ENCODE results near the gene CCDC85C.

CCDC85C gene

DNA sequence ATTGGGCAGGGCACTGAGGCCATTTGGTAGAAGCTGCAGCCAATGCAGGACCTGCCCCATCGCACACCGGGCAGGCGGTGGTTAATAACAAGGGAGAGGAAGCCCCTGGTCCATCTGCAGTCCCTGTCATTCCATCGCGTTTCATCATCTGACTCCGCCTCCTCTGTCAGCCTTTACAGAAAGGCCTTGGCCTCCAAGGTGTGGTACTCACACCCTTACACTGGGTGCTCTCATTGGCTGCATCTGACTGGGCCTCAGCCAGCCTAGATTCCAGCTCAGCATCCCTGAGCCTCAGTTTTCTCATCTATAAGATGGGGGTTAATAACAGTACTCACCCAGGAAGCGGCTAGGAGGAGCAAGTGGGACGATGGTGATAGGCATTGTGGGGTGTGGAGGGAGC, 26.2 kb upstream of the CCDC85C start:
- no peak for FAIRE-seq
- no peak for DNase-seq (ENCODE audit: low spot score)

DNA sequence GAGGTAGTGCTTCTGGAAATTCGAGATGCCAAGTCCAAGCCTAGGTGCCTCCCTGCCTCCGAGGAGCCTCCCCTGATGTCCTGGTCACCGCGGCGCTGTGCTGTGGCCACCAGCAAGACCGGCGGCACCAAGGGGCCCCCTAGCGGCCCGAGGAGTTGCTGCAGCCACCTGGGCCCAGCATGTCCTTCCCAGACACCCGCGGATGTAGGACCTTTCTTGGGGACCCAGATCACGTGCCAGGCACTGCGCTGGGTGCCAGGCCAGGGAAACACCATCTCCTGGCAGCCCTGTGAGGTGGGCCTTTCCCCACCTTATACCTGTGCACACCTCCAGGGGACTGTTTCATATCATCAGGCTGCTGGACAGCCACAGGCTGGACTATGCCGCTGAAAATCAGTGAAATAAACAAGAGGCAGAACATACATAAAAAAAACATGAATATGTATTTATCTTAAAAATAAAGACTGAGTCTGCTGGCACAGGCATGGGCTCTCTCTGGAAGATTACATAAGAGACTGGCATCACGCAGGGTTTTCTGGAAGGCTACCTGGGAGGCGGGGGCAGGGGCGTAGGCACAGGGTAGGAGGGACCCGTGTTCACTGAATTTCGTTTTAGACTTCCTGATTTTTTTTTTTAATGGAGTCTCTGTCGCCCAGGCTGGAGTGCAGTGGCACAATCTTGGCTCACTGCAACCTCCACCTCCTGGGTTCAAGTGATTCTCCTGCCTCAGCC, 25.0 kb upstream of the CCDC85C start:
- FAIRE-seq: no peak

GRCh38 chr14:99627510-99628381, 23.7 kb upstream of the CCDC85C start:
- FAIRE-seq (no peak), DNase-seq (ENCODE audit: low spot score) (no peak)

More for the DNA sequence above, 25.0 kb upstream of the CCDC85C start:
- peak; percentile 75 for DNase-seq (ENCODE audit: low spot score)

DNA sequence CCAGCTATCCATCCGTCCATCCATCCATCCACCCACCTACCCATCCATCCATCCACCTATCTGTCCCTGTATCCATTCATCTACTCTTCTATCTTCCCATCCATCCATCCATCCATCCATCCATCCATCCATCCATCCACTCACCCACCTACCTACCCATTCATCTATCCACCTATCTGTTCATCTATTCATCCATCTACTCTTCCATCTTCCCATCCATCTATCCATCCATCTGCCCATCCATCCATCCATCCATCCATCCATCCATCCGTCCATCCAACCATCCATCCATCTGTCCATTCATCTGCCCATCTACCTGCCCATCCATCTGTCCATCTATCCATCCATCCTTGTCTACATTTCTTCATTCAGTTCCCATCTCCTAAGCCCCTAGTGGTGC, 23.1 kb upstream of the CCDC85C start:
- peak; percentile 50 for FAIRE-seq
- no peak for DNase-seq (ENCODE audit: low spot score)

DNA sequence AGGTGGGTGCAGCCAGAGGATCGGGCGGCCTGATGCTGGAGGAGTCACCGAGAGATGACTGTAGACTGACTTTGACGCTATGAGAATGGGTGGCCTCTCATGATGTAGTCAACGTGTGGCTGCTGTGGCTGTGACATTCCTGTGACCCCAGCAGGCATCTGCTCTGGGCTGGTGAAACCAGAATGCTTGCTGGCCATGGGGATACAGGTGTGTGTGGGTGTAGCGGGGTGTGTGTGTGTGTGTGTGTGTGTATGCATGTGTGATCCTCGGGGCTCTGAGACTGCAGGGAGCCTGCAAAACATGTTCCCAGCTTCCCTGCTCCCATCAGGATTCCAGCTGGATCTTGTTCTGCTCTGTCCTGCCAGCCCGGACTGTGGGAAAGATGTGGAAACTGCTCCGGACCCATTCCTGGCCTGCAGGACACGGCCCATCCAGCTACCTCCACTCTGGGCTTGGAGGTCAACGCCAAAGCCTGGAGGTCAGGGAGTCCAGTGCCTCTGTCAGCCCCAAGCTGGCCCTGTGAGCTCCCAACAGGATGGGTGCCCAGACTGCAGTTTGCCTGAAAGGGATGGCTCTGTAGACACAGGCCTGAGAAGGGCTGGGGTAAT, 22.1 kb upstream of the CCDC85C start:
- FAIRE-seq (no peak), DNase-seq (ENCODE audit: low spot score) (no peak)

DNA sequence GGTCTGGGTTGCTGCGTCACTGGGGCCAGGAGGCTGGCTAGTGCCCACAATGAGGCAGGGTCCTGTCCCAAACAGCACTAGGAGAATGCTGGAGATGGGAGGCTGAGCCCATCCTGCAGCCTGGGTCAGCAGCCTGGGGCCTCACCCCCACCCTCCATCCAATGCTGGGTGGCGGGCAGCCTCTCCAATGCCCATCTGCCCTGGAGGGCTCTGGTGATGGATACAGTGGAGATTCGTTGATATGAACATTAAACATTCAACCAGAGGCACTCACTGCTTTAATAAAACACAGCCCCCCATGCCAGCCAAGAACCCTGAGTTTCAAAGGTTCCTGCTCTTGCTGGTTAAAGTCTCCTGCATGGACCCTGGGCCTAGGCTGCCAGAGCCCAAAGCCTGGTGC, 21.5 kb upstream of the CCDC85C start:
- no peak for FAIRE-seq
- no peak for DNase-seq (ENCODE audit: low spot score)

DNA sequence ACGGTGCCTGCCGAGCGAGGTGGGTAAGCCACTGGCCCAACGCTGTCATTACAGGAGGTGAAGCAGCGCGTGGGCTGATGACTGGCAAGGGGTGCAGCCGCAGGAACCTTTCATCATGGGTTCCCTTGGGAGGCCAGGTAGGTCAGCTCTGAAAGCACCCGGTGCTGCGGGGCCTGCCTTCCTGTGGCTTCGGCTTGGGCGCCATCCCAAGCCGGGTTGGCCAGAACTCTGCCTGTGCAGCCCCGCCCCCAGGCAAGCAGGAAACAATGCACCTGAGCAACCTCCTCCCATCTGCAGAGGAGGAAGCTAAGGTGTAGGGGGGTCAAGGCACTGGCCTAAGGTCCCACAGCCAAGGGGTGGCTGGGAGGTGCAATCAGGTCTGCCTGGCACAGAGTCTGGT, 21.0 kb upstream of the CCDC85C start:
- FAIRE-seq (no peak), DNase-seq (ENCODE audit: low spot score) (no peak)

GRCh38 chr14:99624024-99624423, 20.0 kb upstream of the CCDC85C start:
- DNase-seq (ENCODE audit: low spot score) (no peak), FAIRE-seq (no peak)

DNA sequence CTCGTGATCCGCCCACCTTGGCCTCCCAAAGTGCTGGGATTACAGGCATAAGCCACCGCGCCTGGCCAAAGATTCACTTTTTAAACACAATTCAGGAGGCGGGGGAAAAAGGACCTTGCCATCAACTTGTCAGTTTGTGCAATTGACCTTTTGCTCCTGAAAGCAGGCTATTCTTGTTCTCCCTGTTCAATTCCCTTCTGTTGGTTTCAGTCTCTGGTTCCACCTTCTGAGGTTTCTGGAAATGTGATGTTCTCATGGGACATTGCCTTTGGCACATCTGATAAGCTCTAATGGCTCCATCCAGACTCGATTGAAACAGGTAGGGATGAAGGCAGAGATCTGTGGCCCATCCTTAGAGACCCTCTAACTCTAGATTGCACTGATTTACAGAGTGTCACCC, 17.9 kb upstream of the CCDC85C start:
- FAIRE-seq: no peak
- DNase-seq (ENCODE audit: low spot score): no peak

- FAIRE-seq (no peak), DNase-seq (ENCODE audit: low spot score) (no peak)
These were observed 16.1 kb upstream of the CCDC85C start for GRCh38 chr14:99619835-99620834.

DNA sequence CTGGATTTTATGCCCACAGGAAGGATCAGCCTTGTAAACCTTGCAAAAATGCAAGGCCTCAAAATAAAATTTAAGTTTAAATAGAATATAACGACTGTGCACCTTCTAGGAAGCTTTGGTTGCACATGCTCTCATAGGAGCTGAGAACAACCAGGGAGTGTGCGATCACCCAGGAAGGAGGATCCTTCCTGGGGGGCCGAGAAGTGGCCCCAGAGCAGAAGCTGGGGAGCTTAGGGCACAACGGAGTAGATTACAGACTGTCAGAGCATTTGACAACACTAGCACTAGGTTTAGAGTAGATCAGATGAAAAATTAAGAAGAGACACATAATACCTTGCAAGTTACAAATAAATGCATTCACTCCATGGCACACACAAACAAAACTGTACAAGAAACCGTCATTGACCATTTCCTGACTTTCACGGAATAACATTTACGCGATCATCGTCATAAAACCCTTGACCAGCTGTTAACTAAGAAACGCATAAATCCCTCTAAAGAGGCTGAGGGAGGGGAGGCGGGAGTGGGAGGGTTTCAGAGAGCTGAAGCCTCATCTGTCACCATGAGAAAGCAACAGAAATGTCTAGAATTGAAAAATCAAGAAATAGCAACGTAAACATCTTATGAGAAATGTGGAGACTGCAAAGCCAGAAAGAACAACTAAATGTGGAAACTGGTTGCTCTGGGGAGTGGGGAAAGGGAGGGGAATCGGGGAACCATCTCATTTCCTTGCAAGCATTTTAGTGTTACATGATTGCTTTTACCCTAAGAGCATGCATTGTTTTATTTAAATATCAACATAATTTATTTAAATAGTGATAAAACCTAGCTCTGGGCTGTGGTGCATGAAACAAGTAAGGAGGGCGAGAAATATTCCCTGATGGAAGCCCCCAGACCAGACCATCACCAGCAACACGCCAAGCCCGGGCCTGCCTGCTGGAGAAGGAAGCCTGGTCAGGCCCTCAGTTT, 13.1 kb upstream of the CCDC85C start:
- FAIRE-seq: no peak
- no peak for DNase-seq (ENCODE audit: low spot score)

- no peak for DNase-seq (ENCODE audit: low spot score)
- FAIRE-seq: no peak
These were observed 11.6 kb upstream of the CCDC85C start for GRCh38 chr14:99615497-99616157.

DNA sequence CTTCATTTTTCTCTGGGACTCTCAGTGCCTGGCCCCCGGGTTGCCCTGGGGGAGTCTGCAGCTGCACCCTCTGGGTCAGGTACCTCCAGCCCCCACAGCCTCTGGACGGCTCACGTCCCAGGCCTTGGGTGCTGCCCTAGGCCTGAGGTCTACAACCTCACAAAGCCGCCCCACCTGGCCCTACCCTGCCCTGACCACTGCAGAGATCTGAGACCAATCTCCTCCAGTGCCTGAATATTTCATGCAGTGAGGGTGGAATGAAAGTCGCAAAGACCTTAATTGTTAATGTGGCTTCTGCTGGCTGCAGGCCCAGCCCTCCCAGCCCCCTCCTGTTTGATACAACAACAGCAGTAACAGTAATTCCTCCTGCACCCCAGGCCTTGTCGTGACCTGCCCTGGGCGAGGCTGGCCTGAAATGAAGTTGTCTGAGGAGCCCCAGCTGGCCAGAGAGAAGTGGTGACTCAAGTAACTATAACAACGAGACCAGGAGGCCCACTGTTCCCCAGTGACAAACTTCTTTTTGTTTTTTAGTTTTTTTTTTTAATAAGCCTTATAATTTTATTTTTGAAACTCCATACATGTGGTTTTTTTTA, 8.8 kb upstream of the CCDC85C start:
- FAIRE-seq: no peak
- no peak for DNase-seq (ENCODE audit: low spot score)

DNA sequence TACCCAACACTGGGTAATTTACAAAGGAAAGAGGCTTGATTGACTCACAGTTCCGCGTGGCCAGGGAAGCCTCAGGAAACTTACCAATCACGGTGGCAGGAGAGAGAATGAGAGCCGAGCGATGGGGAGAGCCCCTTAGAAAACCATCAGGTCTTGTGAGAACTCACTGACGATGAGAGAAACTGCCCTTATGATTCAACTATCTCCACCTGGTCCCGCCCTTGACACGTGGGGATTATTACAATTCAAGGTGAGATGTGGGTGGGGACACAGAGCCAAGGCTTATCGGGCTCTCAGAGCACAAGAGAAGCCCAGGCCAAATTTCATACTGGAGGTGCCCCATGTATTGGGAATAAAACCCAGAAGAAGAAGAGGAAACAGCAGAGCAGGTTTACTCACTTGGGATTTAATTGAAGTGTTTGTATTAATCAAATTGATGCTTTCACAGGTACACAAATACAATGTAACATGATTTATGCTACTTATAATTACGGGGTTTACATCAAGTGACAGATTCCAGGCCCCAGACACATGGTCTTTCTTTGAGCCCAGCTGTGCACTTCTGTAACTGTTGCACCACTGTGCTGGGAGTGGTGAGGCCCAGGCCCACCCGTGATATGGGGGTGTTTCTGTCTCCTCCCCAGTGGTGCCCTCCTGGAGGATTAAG, 8.2 kb upstream of the CCDC85C start:
- FAIRE-seq: no peak
- DNase-seq (ENCODE audit: low spot score): no peak

DNA sequence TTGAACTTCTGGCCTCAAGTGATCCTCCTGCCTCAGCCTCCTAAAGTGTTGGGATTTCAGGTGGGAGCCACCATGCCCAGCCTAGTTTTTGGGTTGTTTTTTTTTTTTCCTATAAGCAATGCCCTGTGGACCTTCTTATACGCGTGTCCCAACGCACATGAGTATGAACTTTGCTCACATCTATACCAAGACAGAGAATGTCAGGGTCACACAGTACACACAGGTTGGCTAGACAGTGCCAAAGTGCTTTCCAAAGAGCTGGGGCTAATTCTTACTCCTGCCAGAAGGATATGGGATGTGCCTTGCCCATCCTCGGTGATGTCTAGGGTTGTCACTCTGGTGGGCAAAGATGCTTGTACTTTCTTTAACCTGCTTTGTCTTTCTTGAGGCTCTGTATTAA, 7.6 kb upstream of the CCDC85C start:
- FAIRE-seq: no peak
- DNase-seq (ENCODE audit: low spot score): no peak

DNA sequence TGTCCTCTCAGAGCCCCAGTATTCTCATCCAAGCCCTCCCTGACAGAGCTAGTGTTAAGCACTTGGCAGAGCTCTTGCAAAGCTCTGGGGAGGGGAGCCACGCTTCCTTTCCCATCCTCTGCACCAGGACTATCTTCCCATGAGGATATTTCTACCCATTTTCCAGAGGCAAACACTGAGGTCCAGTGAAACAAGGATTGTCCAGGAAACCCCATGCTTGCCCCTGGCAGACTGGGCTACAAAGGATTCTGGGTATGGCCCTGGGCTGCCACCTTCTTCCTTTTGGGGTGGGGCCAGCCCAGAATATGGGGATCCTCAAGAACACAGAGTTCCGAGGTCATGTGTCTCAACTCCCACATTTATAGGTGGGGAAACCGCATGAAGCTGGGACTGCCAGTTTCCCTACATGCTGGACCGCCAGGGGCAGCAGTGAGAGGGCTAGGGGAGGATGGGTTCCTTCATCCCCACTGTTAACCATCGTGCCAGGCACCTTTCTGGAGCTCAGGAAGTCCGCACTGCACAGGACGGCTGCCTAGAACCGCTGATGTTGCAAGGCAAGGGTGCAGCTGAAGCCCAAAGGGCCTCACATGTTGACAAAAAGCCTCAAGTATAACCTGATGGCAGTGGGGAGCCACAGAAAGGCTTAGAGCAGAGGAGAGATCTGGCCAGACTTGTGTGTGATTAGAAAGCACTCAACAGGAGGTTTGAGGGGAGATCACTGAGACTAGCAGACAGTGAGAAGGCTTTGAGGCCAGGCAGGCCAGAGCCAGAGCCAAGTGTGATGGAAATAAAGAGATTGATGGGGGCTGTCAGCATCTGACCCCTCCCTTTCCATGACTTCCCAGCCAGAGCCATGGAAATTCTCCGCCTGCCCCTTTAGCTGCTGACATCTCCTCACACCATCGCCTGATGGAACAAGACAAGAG, 5.5 kb upstream of the CCDC85C start:
- DNase-seq (ENCODE audit: low spot score) (no peak), FAIRE-seq (no peak)

DNA sequence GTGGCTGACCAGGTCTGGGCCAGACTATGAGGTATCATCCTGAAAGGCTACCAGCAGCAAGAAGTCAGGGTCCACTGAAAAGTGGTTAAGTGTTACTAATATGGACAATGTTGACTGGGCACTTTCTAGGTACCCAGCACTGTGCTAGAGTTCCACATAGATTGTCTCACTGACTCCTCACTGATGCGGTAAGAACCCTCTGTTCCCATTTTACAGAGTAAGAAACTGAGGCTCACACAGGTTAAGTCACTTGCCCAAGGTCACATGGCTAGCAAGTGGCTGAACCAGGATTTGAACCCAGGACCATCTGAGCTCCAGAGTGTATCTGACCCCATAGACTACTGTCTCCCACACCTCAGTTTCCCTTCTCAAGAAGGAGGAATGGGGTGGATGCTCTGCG, 4.6 kb upstream of the CCDC85C start:
- DNase-seq (ENCODE audit: low spot score): no peak
- no peak for FAIRE-seq
